ENCODE results near the gene SFPQ. TPM values are rescaled to one million over a fixed set of nuclear protein-coding genes. Genes with fewer than 3 reads are reported as not detected.
A peak's percentile ranks its signal among the peaks of the same experiment; 100 is the strongest.

Gene SFPQ
- total and polyA plus RNA-seq, 4 donors: 116 to 269 (median 210) TPM

- Histone ChIP-seq H3K27ac (ENCODE audit: low read depth in 1 of 2, low read length in 1 of 2) (no peak overlapping the region), H3K4me1 (ENCODE audit: control insufficient read depth in 5 of 5, insufficient read depth in 5 of 5, low read length in 5 of 5) (peaks cover 0 to 18% (median 12%) of the 10 kb centered on the region in 5 donors), H3K9me3 (ENCODE audit: control insufficient read depth in 4 of 4, insufficient read depth in 3 of 4, low read length in 3 of 4) (no peaks in the 10 kb centered on the region), H3K27me3 (ENCODE audit: control insufficient read depth in 3 of 3, insufficient read depth in 3 of 3, low read length in 2 of 3) (no peaks in the 10 kb centered on the region), H3K4me3 (no peak overlapping the region), H3K9ac (ENCODE audit: insufficient read depth in 1 of 2, low read length in 2 of 2) (no peak overlapping the region), H3K36me3 (ENCODE audit: control insufficient read depth in 4 of 4, insufficient read depth in 4 of 4, low read length in 4 of 4) (peaks cover 18 to 52% (median 35%) of the 10 kb centered on the region in 4 donors)
- 94 to 98% methylated on average over 1 of the region's 1 CpG for WGBS, 2 donors
- DNase-seq (no peak), ATAC-seq (ENCODE audit: insufficient read depth, low FRiP score) (no peak)
- TF ChIP-seq CTCF (IDR thresholded peaks at IDR 0.05; ENCODE audit: control extremely low read depth, extremely low read depth): no peak
Measured at GRCh38 chr1:35175602-35176001, 17.3 kb downstream of the SFPQ start.

GRCh38 chr1:35175098-35175576, 17.8 kb downstream of the SFPQ start:
- H3K27me3 ChIP-seq (ENCODE audit: control insufficient read depth in 3 of 3, insufficient read depth in 3 of 3, low read length in 2 of 3): no peaks in the 10 kb centered on the region

GRCh38 chr1:35173909-35174540, 18.9 kb downstream of the SFPQ start:
- Histone ChIP-seq H3K4me1 (ENCODE audit: control insufficient read depth in 5 of 5, insufficient read depth in 5 of 5, low read length in 5 of 5) (peaks cover 0 to 14% (median 5%) of the 10 kb centered on the region in 5 donors), H3K36me3 (ENCODE audit: control insufficient read depth in 4 of 4, insufficient read depth in 4 of 4, low read length in 4 of 4) (peaks cover 17 to 39% (median 25%) of the 10 kb centered on the region in 4 donors), H3K9me3 (ENCODE audit: control insufficient read depth in 4 of 4, insufficient read depth in 3 of 4, low read length in 3 of 4) (no peaks in the 10 kb centered on the region), H3K27me3 (ENCODE audit: control insufficient read depth in 3 of 3, insufficient read depth in 3 of 3, low read length in 2 of 3) (no peaks in the 10 kb centered on the region), H3K4me3 (no peak overlapping the region), H3K9ac (ENCODE audit: insufficient read depth in 1 of 2, low read length in 2 of 2) (no peak overlapping the region), H3K27ac (ENCODE audit: low read depth in 1 of 2, low read length in 1 of 2) (no peak overlapping the region)
- 65 to 78% methylated on average over 2 of the region's 2 CpGs for WGBS, 2 donors
- no peak for TF ChIP-seq CTCF (IDR thresholded peaks at IDR 0.05; ENCODE audit: control extremely low read depth, extremely low read depth)
- DNase-seq (peak in 2 of 3 donors; percentile 25 to 44), ATAC-seq (ENCODE audit: insufficient read depth, low FRiP score) (peak; percentile 8)

More at GRCh38 chr1:35175098-35175576, 17.8 kb downstream of the SFPQ start:
- peaks cover 18 to 49% (median 30%) of the 10 kb centered on the region in 4 donors for H3K36me3 ChIP-seq (ENCODE audit: control insufficient read depth in 4 of 4, insufficient read depth in 4 of 4, low read length in 4 of 4)
- no peaks in the 10 kb centered on the region for H3K9me3 ChIP-seq (ENCODE audit: control insufficient read depth in 4 of 4, insufficient read depth in 3 of 4, low read length in 3 of 4)
- DNase-seq (no peak), ATAC-seq (ENCODE audit: insufficient read depth, low FRiP score) (no peak)
- no peak for TF ChIP-seq CTCF (IDR thresholded peaks at IDR 0.05; ENCODE audit: control extremely low read depth, extremely low read depth)
- no peak overlapping the region for H3K27ac ChIP-seq (ENCODE audit: low read depth in 1 of 2, low read length in 1 of 2)
- 86 to 88% methylated on average over 9 of the region's 9 CpGs for WGBS, 2 donors
- H3K4me1 ChIP-seq (ENCODE audit: control insufficient read depth in 5 of 5, insufficient read depth in 5 of 5, low read length in 5 of 5): peaks cover 0 to 14% (median 11%) of the 10 kb centered on the region in 5 donors
- H3K9ac ChIP-seq (ENCODE audit: insufficient read depth in 1 of 2, low read length in 2 of 2): no peak overlapping the region
- H3K4me3 ChIP-seq: no peak overlapping the region

All from lung (tissue), 12 donors.